ENCODE results near the gene HIRA. TPM values are rescaled to one million over a fixed set of nuclear protein-coding genes. Genes with fewer than 3 reads are reported as not detected.

Gene HIRA
- total RNA-seq, 1 donor from 2014 or later = 36.2 TPM

GRCh38 chr22:19383292-19383691 lies 48.2 kb downstream of the HIRA start:
- Histone ChIP-seq H3K36me3 (peaks cover 59 to 71% of the 10 kb centered on the region in 2 donors), H3K27ac (no peak overlapping the region), H3K4me3 (no peak overlapping the region), H3K9me3 (no peaks in the 10 kb centered on the region), H3K27me3 (no peaks in the 10 kb centered on the region), H3K4me1 (no peaks in the 10 kb centered on the region)
- intact Hi-C loops (cut with DNase I) = no loop called here
- no peak for TF ChIP-seq CTCF (IDR thresholded peaks at IDR 0.05)
- peak in 1 of 2 donors; percentile 5 for DNase-seq (ENCODE audit: low spot score in 2 of 2)

- peak in 1 of 2 donors; percentile 18 for DNase-seq (ENCODE audit: low spot score in 2 of 2)
- no peak overlapping the region for H3K4me3 ChIP-seq
- H3K4me1 ChIP-seq = no peaks in the 10 kb centered on the region
- peaks cover 52 to 71% of the 10 kb centered on the region in 2 donors for H3K36me3 ChIP-seq
- no peak for TF ChIP-seq CTCF (IDR thresholded peaks at IDR 0.05)
- no peaks in the 10 kb centered on the region for H3K27me3 ChIP-seq
- no peak overlapping the region for H3K27ac ChIP-seq
- H3K9me3 ChIP-seq = no peaks in the 10 kb centered on the region
- intact Hi-C loops (cut with DNase I) = no loop called here
Measured at GRCh38 chr22:19382240-19382639, 49.3 kb downstream of the HIRA start.

- intact Hi-C loops (cut with DNase I) = no loop called here
- H3K27me3 ChIP-seq = no peaks in the 10 kb centered on the region
- H3K4me1 ChIP-seq = no peaks in the 10 kb centered on the region
- peaks cover 53 to 72% of the 10 kb centered on the region in 2 donors for H3K36me3 ChIP-seq
- no peak overlapping the region for H3K4me3 ChIP-seq
- peak in 1 of 2 donors; percentile 11 for DNase-seq (ENCODE audit: low spot score in 2 of 2)
- no peaks in the 10 kb centered on the region for H3K9me3 ChIP-seq
- TF ChIP-seq CTCF (IDR thresholded peaks at IDR 0.05) = no peak
- H3K27ac ChIP-seq = no peak overlapping the region
Measured at GRCh38 chr22:19378344-19378674, 53.2 kb downstream of the HIRA start.

- no peak overlapping the region for H3K4me3 ChIP-seq
- no peak for TF ChIP-seq CTCF (IDR thresholded peaks at IDR 0.05)
- intact Hi-C loops (cut with DNase I) = no loop called here
- no peaks in the 10 kb centered on the region for H3K27me3 ChIP-seq
- no peaks in the 10 kb centered on the region for H3K9me3 ChIP-seq
- H3K4me1 ChIP-seq = no peaks in the 10 kb centered on the region
- H3K36me3 ChIP-seq = peaks cover 51 to 70% of the 10 kb centered on the region in 2 donors
- peak in 1 of 2 donors; percentile 22 for DNase-seq (ENCODE audit: low spot score in 2 of 2)
- no peak overlapping the region for H3K27ac ChIP-seq
Measured at GRCh38 chr22:19377565-19378343, 53.8 kb downstream of the HIRA start.

GRCh38 chr22:19376971-19377370 lies 54.6 kb downstream of the HIRA start:
- H3K4me1 ChIP-seq = no peaks in the 10 kb centered on the region
- TF ChIP-seq CTCF (IDR thresholded peaks at IDR 0.05) = no peak
- H3K27ac ChIP-seq = no peak overlapping the region
- no peaks in the 10 kb centered on the region for H3K27me3 ChIP-seq
- intact Hi-C loops (cut with DNase I) = no loop called here
- no peak overlapping the region for H3K4me3 ChIP-seq
- no peaks in the 10 kb centered on the region for H3K9me3 ChIP-seq
- peaks cover 49 to 68% of the 10 kb centered on the region in 2 donors for H3K36me3 ChIP-seq
- no peak for DNase-seq (ENCODE audit: low spot score in 2 of 2)

Data from ascending aorta (tissue), 2 donors.